COLO668 (cell line): ENCODE results near the gene GDAP2.
"Not testable (repeated sequence)": the region's sequence is repeated elsewhere in the genome, so short reads cannot be mapped to it uniquely, and the experiment has no call there.

Experiments used
- DNase-seq: peaks from one replicate; lab custom pipeline; 2025; ENCODE audit not compliant: unreplicated experiment; lab: John Stamatoyannopoulos, UW

Gene GDAP2

GRCh38 chr1:117904485-117904884, 24.9 kb downstream of the GDAP2 start:
- DNase-seq, result no peak

- no peak for DNase-seq
These were observed 26.5 kb downstream of the GDAP2 start for GRCh38 chr1:117902944-117903343.

GRCh38 chr1:117899801-117900200, 29.6 kb downstream of the GDAP2 start:
- DNase-seq, result no peak

- DNase-seq, result no peak
These were observed 31.9 kb downstream of the GDAP2 start for GRCh38 chr1:117897551-117897950.

- DNase-seq, result peak; percentile 65
These were observed 33.8 kb downstream of the GDAP2 start for GRCh38 chr1:117895482-117896114.

- no peak for DNase-seq
These were observed 35.3 kb downstream of the GDAP2 start for GRCh38 chr1:117894078-117894477.

- DNase-seq, result no peak
These were observed 36.9 kb downstream of the GDAP2 start for GRCh38 chr1:117892512-117892911.

GRCh38 chr1:117890452-117890851, 39.0 kb downstream of the GDAP2 start:
- DNase-seq, result no peak

DNA sequence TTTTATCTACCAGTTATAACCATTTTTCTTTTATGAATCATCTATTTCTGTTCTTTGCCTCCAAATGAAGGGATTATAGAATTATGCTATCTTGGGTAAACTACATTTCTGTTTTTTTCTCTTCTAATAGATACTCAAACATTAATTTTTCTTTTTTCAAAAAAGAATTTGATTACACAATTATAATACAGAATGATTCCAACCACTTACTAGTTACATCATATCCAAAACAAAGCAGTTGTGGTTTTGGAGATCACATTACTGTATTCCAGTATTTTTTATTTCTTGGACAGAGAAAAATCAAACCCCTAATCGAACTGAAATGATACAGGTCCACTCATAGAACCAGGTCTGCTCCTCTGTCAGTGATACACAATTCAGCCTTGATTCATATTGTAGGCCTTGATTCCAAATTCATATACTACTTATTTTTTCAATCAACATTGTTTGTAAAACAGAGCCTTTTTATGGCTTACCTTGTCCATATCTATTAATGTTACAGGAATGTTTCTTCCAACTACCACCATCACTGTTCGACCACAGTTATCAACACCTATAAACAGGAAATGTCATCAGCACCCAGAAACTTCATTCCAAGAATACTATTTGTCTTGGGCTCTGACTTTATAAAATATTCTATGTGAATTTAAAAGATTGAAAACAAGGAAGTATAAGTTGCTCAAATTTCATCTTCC, 43.2 kb downstream of the GDAP2 start:
- no peak for DNase-seq

DNA sequence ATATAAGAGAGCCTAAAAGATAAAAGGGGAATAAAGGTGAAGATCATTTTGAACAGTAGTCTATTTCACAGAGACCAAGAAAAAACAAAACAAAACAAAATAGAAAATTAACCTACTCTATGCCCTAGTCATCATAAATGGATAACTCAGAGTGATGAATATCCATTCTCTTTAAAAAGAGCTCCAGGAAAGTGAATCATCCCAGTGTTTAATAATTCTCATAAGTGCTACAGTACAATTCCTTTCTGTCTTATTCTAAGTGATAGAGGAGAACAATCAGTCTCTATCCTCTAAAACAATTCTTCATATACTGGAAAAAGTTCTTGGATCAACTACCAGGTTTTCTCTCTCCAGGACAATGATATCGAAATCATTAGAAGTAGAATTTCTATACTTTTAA, 45.8 kb downstream of the GDAP2 start:
- DNase-seq, result no peak

DNA sequence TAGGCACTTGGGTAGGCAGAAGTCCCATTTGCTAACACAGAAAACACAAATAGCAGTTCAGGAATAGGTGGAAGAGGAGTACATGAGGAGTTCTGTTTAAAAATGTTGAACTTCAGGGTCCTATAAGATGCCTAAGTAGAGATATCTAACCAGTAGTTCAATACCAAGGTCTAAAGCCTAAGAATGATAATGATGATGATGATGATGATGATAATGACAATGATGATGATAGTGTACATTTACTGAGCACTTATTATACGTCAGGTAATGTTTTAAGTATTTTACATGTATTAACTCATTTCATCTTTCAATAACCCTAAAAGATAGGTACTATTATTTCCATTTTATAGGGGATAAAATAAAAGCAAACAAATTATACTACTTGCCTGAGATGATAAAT, 50.1 kb downstream of the GDAP2 start:
- no peak for DNase-seq

DNA sequence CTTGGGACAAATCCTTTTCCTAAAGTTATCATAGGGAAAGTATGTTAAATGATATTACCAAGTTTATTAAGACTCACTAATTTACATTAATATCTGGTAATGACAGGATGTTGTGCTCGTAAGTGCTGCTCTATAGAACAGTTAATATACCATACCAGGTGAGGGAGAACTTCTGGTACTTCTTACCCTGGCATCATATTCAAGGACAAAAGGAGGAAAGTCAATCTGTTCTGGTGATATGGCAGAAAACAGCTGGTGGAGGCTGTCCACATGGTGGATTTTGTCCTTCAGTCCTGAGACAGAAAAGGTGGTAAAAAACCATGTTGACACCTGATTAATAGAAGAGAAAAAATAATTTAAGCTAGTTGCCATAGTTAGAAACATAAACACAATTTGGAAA, 51.6 kb downstream of the GDAP2 start:
- DNase-seq, result no peak

DNA sequence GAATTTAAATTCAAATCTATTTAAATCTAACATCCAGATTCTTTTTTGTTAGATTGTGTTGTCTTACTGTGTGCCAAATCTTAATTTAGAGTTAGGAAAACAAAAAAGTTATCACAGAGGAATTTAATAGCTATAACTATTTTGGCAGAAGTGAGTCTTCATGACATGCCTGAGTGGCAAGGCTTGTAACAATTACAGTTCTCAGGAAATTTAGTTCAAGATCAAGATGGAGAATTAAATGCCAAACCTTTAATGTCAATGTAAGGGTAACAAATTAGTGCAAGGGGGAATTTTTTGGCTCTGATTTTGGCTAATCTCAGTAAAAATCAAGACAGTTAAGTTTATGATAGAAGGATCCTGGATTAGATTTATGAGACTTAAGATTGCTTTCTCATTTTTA, 58.4 kb downstream of the GDAP2 start:
- no peak for DNase-seq

DNA sequence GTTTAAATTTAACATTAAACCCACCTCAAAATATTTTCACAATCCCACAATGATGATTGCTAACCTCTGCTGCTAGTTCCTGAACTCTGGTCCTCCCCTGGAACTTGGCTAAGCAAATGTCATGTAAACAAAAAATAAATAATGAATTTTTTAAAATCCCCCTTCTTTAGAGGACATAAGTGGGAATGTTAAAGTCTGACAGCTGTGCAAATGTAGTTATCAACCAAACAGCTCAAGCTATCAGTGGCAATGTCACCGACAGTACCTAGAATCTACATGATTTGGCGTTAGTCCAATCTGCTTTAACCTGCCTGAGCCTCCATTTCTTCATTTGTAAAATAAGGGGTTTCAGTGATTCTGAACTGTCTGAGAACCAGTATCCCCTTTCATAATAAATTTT, 67.7 kb downstream of the GDAP2 start:
- no peak for DNase-seq

DNA sequence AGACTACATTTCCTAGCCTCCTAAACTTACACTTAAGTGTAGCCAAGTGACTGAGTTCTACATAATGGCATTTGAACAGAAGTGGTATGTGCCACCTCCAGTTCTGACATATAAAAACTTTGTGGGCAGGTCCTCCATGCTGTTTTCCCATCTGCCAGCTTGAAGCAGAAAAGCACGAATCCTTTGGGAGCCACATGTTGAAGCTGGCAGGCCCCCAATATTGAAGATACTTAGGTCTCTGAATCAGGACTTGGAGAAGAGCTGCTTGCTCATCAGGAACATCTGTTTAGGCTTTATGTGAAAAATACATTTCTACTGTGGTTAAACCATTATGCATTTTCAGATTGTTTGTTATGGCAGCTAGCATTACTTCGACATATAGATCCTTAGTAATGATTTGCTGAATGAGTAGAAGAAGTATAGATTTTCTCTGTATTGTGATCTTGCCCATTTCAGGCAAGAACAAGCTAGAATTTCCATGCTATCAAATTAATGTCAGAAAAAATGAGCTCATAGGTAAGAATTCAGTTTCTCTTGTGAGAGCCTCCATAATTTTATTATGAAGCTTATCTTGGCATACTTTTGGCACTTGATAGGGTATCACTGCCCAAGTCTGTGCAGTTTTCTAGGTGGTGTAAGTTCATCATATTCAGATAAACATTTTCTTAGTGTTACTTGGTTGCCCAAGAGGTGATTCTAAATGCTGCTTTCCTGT, 68.4 kb downstream of the GDAP2 start:
- DNase-seq, result no peak

GRCh38 chr1:117859901-117860300, 69.5 kb downstream of the GDAP2 start:
- DNase-seq, result no peak

DNA sequence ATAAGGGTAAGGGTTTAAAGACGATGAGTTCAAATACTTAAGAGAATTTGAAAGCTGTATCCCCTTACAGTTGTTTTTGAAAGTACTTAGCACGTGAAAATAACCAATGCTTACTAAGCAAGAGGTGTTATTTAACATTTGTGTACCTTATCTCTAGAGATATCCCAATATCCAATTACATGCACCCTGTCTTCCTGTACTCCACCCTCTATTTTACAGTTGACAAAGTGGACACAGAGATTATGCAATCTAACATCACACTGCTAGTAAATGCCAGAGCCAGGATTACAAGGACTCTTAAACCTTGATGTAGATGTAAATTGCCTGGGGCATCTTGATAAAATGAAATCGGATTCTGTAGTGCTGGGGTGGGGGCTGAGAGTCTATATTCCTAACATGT, 72.0 kb downstream of the GDAP2 start:
- DNase-seq, result no peak

DNA sequence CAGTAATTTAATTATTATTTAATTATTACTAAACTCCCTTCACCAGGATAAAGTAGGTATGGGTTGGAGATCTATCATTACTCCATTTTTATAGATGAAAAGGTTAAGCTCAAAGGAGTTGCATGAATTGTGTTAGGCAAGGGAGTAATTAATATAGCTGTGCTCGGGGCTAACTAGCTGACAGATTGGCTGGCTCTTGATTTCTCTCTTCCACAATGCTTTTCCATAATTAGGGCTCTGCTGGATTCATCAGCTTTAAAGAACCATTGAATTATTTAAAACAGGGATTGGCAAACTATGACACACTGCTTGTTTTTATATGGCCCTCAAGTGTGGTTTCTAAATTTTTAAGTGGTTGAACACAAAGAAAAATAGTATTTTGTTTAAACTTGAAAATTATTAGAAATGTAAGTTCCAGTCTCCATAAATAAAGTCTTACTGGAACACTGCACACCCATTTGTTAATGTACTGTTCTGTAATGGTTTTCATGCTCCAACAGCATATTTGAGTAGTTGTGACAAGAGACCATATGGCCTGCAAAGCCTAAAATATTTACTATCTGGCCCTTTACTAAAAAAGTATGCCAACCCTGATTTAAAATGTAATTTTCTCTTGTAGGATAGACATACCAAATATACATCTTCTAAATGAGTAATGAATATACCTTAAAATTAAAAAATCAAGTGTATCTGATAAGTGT, 76.4 kb downstream of the GDAP2 start:
- no peak for DNase-seq

GRCh38 chr1:117851687-117852086, 77.7 kb downstream of the GDAP2 start:
- DNase-seq, result no peak

DNA sequence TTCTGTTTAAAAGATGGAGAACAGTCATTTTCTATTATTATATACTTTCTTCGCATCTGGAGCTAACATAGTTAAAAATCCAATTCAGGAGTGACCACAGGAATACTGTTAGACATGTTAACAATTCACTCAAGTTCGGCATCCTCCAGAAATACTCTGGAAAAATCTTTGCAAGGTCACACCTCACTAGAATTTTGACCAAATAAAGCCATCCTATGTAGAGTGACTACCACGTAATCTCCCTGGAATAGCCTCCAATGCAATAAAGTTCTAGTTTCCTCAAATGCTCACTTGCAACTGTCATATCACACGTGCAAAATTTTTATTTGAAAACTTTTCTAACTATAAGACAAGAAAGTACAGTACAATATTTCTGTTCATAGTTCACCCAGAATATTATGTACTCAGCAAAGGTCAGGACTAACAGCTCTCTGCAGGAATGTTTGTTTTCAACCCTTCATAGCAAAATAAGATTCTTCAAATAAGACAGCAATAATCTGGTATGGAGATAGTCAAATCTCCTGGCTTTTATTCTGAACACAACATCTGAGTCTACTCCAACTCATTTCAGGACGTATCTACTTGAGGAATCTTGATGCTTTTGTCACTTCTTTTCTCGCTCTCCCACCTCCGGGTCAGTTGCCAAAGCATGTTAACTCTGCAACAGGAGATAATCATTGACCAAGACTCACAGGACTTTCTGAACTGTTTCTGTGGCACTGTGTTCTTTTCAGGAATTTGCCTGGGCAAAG, 82.6 kb downstream of the GDAP2 start:
- no peak for DNase-seq

DNA sequence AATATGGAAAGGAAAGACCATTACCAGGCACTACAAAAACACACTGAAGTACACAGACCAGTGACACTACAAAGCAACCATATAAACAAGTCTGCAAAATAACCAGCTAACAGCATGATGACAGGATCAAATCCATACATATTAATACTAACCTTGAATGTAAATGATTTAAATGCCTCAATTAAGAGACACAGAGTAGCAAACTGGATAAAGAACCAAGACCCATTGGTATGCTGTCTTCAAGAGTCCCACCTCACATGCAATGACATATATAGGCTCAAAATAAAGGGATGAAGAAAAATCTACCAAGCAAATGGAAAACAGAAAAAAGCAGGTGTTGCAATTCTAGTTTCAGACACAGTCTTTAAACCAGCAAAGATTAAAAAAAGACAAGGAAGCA, 84.9 kb downstream of the GDAP2 start:
- DNase-seq, result not testable (repeated sequence)
